Uterus (tissue), 4 donors: ENCODE data around the gene DIDO1. TPM values are rescaled to one million over a fixed set of nuclear protein-coding genes. Genes with fewer than 3 reads are reported as not detected.

ENCODE experiments used
- DNase-seq, 2 donors: peaks; one replicate each; pipeline ENCODE4 v3.0.0-alpha.2; 2019 to 2020
- H3K27ac ChIP-seq, 2 donors: fragments of 200-600 bp; sonication (generic); 1 replicate in 1 of 2; 2 replicates in 1 of 2; pipeline ENCODE4 v1.5.1; 2016 to 2018
- H3K27me3 ChIP-seq, 2 donors: fragments of 200-600 bp; sonication (generic); one replicate each; pipeline ENCODE4 v1.5.1; 2018 to 2019; ENCODE audit warnings: control low read depth in 1 of 2
- H3K36me3 ChIP-seq, 2 donors: fragments of 200-600 bp; sonication (generic); one replicate each; pipeline ENCODE4 v1.5.1; 2019; ENCODE audit warnings: control low read depth in 1 of 2
- H3K4me1 ChIP-seq, 2 donors: fragments of 200-600 bp; sonication (generic); one replicate each; pipeline ENCODE4 v1.5.1; 2018 to 2019; ENCODE audit warnings: control low read depth in 1 of 2
- H3K4me3 ChIP-seq, 2 donors: fragments of 200-600 bp; sonication (generic); 1 replicate in 1 of 2; 2 replicates in 1 of 2; pipeline ENCODE4 v1.5.1; 2018 to 2019; ENCODE audit warnings: mild to moderate bottlenecking in 1 of 2
- H3K9me3 ChIP-seq, 2 donors: fragments of 200-600 bp; sonication (generic); one replicate each; pipeline ENCODE4 v1.5.1; 2019; ENCODE audit warnings: control low read depth in 1 of 2
- POLR2A ChIP-seq, 2 donors: fragments of 450-650 bp; IDR thresholded peaks; one replicate each; pipeline ENCODE4 v1.6.1; 2016; ENCODE audit warnings: antibody characterized with exemption in 2 of 2, mild to moderate bottlenecking in 1 of 2, moderate library complexity in 1 of 2
- intact Hi-C: fragments of 100-400 bp; cut with DNase I; formaldehyde crosslinking; loops from one replicate; pipeline ENCODE4 v1.15.1; 2023; ENCODE audit warnings: low total_unique reads
- total RNA-seq, 4 donors: library from RNA; depleted of rRNA in 3 of 4; stranded (reverse); fragments of >200 nt in 3 of 4; gene quantifications; one replicate each; pipeline versions ENCODE4 v1.1.0 to v1.2.4, GENCODE V29; 2014 to 2023
- TF ChIP-seq, protein P1 (sequence below), 4 experiments: fragments of 200-600 bp in 2 of 4; fragments of 450-650 bp in 2 of 4; sonication (generic) in 2 of 4; IDR thresholded peaks; one replicate each; pipeline ENCODE4 v1.5.1; 2016 to 2019; ENCODE audit warnings: antibody characterized with exemption in 4 of 4, mild to moderate bottlenecking in 2 of 4, moderate library complexity in 1 of 4
- donor health status: DM: yes; HTN: yes; CAD: no.

DIDO1 gene
- total RNA-seq, 4 donors from 2014 or later: 20.9 to 92.8 (median 78.8) TPM

- Histone ChIP-seq H3K4me3 (no peak overlapping the region), H3K9me3 (no peaks in the 10 kb centered on the region), H3K27me3 (no peaks in the 10 kb centered on the region), H3K36me3 (no peaks in the 10 kb centered on the region), H3K4me1 (no peaks in the 10 kb centered on the region), H3K27ac (no peak overlapping the region)
- TF ChIP-seq, protein P1, sequence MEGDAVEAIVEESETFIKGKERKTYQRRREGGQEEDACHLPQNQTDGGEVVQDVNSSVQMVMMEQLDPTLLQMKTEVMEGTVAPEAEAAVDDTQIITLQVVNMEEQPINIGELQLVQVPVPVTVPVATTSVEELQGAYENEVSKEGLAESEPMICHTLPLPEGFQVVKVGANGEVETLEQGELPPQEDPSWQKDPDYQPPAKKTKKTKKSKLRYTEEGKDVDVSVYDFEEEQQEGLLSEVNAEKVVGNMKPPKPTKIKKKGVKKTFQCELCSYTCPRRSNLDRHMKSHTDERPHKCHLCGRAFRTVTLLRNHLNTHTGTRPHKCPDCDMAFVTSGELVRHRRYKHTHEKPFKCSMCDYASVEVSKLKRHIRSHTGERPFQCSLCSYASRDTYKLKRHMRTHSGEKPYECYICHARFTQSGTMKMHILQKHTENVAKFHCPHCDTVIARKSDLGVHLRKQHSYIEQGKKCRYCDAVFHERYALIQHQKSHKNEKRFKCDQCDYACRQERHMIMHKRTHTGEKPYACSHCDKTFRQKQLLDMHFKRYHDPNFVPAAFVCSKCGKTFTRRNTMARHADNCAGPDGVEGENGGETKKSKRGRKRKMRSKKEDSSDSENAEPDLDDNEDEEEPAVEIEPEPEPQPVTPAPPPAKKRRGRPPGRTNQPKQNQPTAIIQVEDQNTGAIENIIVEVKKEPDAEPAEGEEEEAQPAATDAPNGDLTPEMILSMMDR (IDR thresholded peaks at IDR 0.05): peak in 1 of 4 experiments; percentile 16
- TF ChIP-seq POLR2A (IDR thresholded peaks at IDR 0.05): no peak
- intact Hi-C loops: no loop called here
- no peak for DNase-seq
Observed at GRCh38 chr20:62907384-62908317, 18.7 kb downstream of the DIDO1 start.

- TF ChIP-seq POLR2A (IDR thresholded peaks at IDR 0.05): no peak
- TF ChIP-seq, protein P1 (IDR thresholded peaks at IDR 0.05): no peak
- H3K36me3 ChIP-seq: no peaks in the 10 kb centered on the region
Observed at GRCh38 chr20:62906647-62907375, 19.5 kb downstream of the DIDO1 start.

DNA sequence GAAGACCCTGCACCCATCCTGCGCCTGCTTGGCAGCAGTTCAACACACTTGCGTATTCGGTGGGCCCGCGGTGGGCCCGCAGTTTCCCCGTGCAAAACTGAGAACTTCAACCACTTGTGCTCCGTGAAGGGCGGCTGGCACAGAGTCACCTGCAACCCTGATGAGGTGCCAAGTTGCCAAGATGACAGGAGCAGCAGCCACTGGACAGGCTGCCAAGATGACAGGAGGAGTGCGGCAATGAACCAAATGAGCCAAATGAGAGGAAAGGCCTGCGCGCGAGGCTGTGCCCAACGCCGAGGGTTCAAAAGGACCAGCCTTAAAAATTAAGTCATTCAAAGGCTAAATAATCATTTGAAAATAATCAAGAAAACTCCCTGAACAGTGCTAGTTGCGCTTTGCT lies 20.1 kb downstream of the DIDO1 start:
- intact Hi-C loops: no loop called here
- no peaks in the 10 kb centered on the region for H3K4me1 ChIP-seq
- no peaks in the 10 kb centered on the region for H3K36me3 ChIP-seq
- H3K27ac ChIP-seq: no peak overlapping the region
- no peak for DNase-seq
- H3K4me3 ChIP-seq: no peak overlapping the region
- H3K9me3 ChIP-seq: no peaks in the 10 kb centered on the region
- no peak for TF ChIP-seq POLR2A (IDR thresholded peaks at IDR 0.05)
- TF ChIP-seq, protein P1 (IDR thresholded peaks at IDR 0.05): no peak
- no peaks in the 10 kb centered on the region for H3K27me3 ChIP-seq

More at GRCh38 chr20:62906647-62907375, 19.5 kb downstream of the DIDO1 start:
- H3K4me1 ChIP-seq: no peaks in the 10 kb centered on the region
- DNase-seq: no peak
- no peaks in the 10 kb centered on the region for H3K27me3 ChIP-seq
- intact Hi-C loops: no loop called here
- H3K27ac ChIP-seq: no peak overlapping the region
- no peaks in the 10 kb centered on the region for H3K9me3 ChIP-seq
- H3K4me3 ChIP-seq: no peak overlapping the region

DNA sequence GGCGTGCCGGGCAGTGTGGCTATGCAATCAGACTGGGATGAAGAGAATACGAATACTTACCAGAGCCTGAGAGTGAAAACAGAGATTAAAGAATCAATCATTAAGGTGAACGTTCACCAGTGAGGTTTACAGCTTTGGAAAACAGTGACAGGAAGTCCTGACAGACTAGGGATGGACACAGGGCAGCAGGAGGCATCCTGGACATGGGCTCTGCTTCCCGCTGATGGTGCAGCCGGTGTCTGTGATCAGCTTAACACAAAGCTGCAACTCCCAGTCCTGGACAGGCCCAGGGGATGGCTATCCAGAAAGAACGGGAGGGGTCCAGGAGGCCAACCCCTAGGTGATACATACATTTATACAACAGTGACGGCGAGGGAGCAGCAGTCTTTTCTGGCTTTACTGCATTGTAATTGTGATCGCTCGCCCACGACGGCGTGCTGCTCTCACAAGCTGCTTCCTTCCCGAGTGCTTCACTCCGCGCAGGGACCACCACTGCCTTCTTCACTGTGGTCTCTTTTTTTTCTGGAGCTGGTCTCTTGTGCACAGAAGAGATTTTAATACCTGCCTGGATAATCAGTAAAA lies 20.7 kb downstream of the DIDO1 start:
- Histone ChIP-seq H3K27me3 (no peaks in the 10 kb centered on the region), H3K4me3 (no peak overlapping the region), H3K9me3 (no peaks in the 10 kb centered on the region), H3K27ac (no peak overlapping the region), H3K36me3 (no peaks in the 10 kb centered on the region), H3K4me1 (no peaks in the 10 kb centered on the region)
- DNase-seq: no peak
- intact Hi-C loops: no loop called here
- TF ChIP-seq, protein P1 (IDR thresholded peaks at IDR 0.05): no peak
- TF ChIP-seq POLR2A (IDR thresholded peaks at IDR 0.05): no peak
